Gastroesophageal sphincter (tissue), 4 donors: ENCODE measurements around the gene SLCO3A1. TPM values are rescaled to one million over a fixed set of nuclear protein-coding genes. Genes with fewer than 3 reads are reported as not detected.

ENCODE experiments used
- ATAC-seq: fragments of 150-250 bp; one replicate; pipeline ENCODE4 v1.9.1; 2016; ENCODE audit warnings: mild to moderate bottlenecking, moderate library complexity
- H3K27ac ChIP-seq, 4 donors: fragments of 200-600 bp; sonication (generic) in 3 of 4; 1 replicate in 3 of 4; 2 replicates in 1 of 4; pipeline ENCODE4 v1.5.1; 2016 to 2019
- H3K27me3 ChIP-seq: fragments of 200-600 bp; sonication (generic); one replicate; pipeline ENCODE4 v1.5.1; 2019
- H3K36me3 ChIP-seq, 2 donors: fragments of 200-600 bp; sonication (generic); one replicate each; pipeline ENCODE4 v1.5.1; 2019; ENCODE audit warnings: control low read depth in 1 of 2
- H3K4me1 ChIP-seq, 3 donors: fragments of 200-600 bp; sonication (generic); 1 replicate in 2 of 3; 2 replicates in 1 of 3; pipeline ENCODE4 v1.5.1; 2016 to 2019; ENCODE audit warnings: control low read depth in 2 of 3
- H3K4me3 ChIP-seq, 2 donors: fragments of 200-600 bp; sonication (generic); one replicate each; pipeline ENCODE4 v1.5.1; 2019; ENCODE audit warnings: mild to moderate bottlenecking in 1 of 2, moderate library complexity in 1 of 2
- H3K9me3 ChIP-seq, 3 donors: fragments of 200-600 bp; sonication (generic); one replicate each; pipeline ENCODE4 v1.5.1; 2017 to 2019; ENCODE audit warnings: control low read depth in 2 of 3
- EP300 ChIP-seq: sonication (generic); formaldehyde crosslinking; IDR thresholded peaks from one replicate; pipeline ENCODE4 v1.6.1; 2017; ENCODE audit warnings: antibody characterized with exemption, mild to moderate bottlenecking
- POLR2A ChIP-seq, 2 donors: fragments of 450-650 bp; IDR thresholded peaks; one replicate each; pipeline ENCODE4 v1.6.1; 2017; ENCODE audit warnings: antibody characterized with exemption in 2 of 2, mild to moderate bottlenecking in 2 of 2, moderate library complexity in 1 of 2
- POLR2AphosphoS5 ChIP-seq: sonication (generic); formaldehyde crosslinking; IDR thresholded peaks from one replicate; pipeline ENCODE4 v1.6.1; 2017; ENCODE audit warnings: antibody characterized with exemption
- WGBS, 2 donors: methylation state at CpG; one replicate each; pipeline ENCODE4 v1.1.5; 2018; ENCODE audit warnings: low coverage in 1 of 2; 5-methylcytosine and 5-hydroxymethylcytosine counted together
- total RNA-seq, 4 donors: library from RNA; depleted of rRNA; stranded (reverse); fragments of >200 nt; gene quantifications; one replicate each; pipeline ENCODE4 v1.1.0, GENCODE V29; 2016
- TF ChIP-seq, protein P1 (sequence below), 4 experiments: fragments of 200-600 bp in 2 of 4; fragments of 450-650 bp in 2 of 4; sonication (generic) in 1 of 4; IDR thresholded peaks; one replicate each; pipeline ENCODE4 v1.5.1; 2017 to 2019; ENCODE audit warnings: antibody characterized with exemption in 4 of 4, mild to moderate bottlenecking in 2 of 4, moderate library complexity in 2 of 4

SLCO3A1 gene
- total RNA-seq, 4 donors from 2014 or later = 10.1 to 14.4 (median 12.1) TPM

- Histone ChIP-seq H3K4me3 (no peak overlapping the region), H3K4me1 (peaks cover 0 to 12% (median 0%) of the 10 kb centered on the region in 3 donors), H3K9me3 (no peaks in the 10 kb centered on the region), H3K36me3 (no peaks in the 10 kb centered on the region), H3K27me3 (no peaks in the 10 kb centered on the region), H3K27ac (no peak overlapping the region)
- TF ChIP-seq, protein P1, sequence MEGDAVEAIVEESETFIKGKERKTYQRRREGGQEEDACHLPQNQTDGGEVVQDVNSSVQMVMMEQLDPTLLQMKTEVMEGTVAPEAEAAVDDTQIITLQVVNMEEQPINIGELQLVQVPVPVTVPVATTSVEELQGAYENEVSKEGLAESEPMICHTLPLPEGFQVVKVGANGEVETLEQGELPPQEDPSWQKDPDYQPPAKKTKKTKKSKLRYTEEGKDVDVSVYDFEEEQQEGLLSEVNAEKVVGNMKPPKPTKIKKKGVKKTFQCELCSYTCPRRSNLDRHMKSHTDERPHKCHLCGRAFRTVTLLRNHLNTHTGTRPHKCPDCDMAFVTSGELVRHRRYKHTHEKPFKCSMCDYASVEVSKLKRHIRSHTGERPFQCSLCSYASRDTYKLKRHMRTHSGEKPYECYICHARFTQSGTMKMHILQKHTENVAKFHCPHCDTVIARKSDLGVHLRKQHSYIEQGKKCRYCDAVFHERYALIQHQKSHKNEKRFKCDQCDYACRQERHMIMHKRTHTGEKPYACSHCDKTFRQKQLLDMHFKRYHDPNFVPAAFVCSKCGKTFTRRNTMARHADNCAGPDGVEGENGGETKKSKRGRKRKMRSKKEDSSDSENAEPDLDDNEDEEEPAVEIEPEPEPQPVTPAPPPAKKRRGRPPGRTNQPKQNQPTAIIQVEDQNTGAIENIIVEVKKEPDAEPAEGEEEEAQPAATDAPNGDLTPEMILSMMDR (IDR thresholded peaks at IDR 0.05) = no peak
- WGBS, 2 donors = 85 to 90% methylated on average over 1 to 3 of the region's 7 CpGs
- no peak for ATAC-seq
Observed at GRCh38 chr15:91975241-91975978, 121.9 kb downstream of the SLCO3A1 start.

DNA sequence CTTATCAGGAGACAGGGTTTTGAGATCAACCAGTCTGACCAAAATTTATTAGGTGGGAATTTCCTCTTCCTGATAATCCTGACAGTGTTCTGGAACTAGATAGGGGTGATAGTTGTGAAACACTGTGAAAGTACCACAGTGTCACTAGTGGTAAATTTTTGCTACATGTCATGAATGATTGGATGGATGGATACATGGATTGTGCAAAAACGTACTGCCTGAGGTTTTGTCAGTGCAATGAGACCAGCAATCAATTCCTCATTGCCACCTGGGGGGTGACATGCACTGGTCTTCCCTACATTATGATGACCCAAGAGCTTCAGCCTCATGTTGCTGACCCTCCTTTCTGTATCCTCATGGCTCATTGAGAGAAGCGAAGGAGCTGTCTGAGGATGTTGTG is 123.5 kb downstream of the SLCO3A1 start:
- no peak overlapping the region for H3K4me3 ChIP-seq
- H3K27ac ChIP-seq = no peak overlapping the region
- H3K9me3 ChIP-seq = no peaks in the 10 kb centered on the region
- ATAC-seq = no peak
- H3K4me1 ChIP-seq = peaks cover 0 to 14% (median 0%) of the 10 kb centered on the region in 3 donors
- TF ChIP-seq POLR2AphosphoS5 (no peak), POLR2A (IDR thresholded peaks at IDR 0.05) (no peak), EP300 (no peak)
- TF ChIP-seq, protein P1 (IDR thresholded peaks at IDR 0.05) = no peak
- 86 to 92% methylated on average over 2 of the region's 2 CpGs for WGBS, 2 donors
- H3K27me3 ChIP-seq = no peaks in the 10 kb centered on the region
- H3K36me3 ChIP-seq = no peaks in the 10 kb centered on the region

GRCh38 chr15:91980502-91981267 is 127.2 kb downstream of the SLCO3A1 start:
- TF ChIP-seq POLR2AphosphoS5 (no peak), EP300 (no peak), POLR2A (IDR thresholded peaks at IDR 0.05) (no peak)
- TF ChIP-seq, protein P1 (IDR thresholded peaks at IDR 0.05) = no peak
- no peak for ATAC-seq
- 66 to 87% methylated on average over 3 to 4 of the region's 9 CpGs for WGBS, 2 donors

GRCh38 chr15:91981821-91982800 is 128.6 kb downstream of the SLCO3A1 start:
- Histone ChIP-seq H3K4me3 (no peak overlapping the region), H3K4me1 (peaks cover 0 to 6% (median 0%) of the 10 kb centered on the region in 3 donors), H3K27me3 (no peaks in the 10 kb centered on the region), H3K9me3 (no peaks in the 10 kb centered on the region), H3K36me3 (no peaks in the 10 kb centered on the region), H3K27ac (no peak overlapping the region)
- TF ChIP-seq, protein P1 (IDR thresholded peaks at IDR 0.05) = no peak
- TF ChIP-seq POLR2AphosphoS5 = no peak
- TF ChIP-seq EP300 = no peak
- TF ChIP-seq POLR2A (IDR thresholded peaks at IDR 0.05) = no peak
- WGBS, 2 donors = 87 to 88% methylated on average over 4 to 7 of the region's 10 CpGs
- ATAC-seq = no peak

More at GRCh38 chr15:91980502-91981267, 127.2 kb downstream of the SLCO3A1 start:
- no peak overlapping the region for H3K4me3 ChIP-seq
- no peaks in the 10 kb centered on the region for H3K27me3 ChIP-seq
- H3K27ac ChIP-seq = no peak overlapping the region
- H3K9me3 ChIP-seq = no peaks in the 10 kb centered on the region
- H3K36me3 ChIP-seq = no peaks in the 10 kb centered on the region
- peaks cover 0 to 6% (median 0%) of the 10 kb centered on the region in 3 donors for H3K4me1 ChIP-seq
